Hematopoietic multipotent progenitor cell (in vitro differentiated cells): ENCODE data around the gene RHOT1. TPM values are rescaled to one million over a fixed set of nuclear protein-coding genes. Genes with fewer than 3 reads are reported as not detected.
"Not testable (repeated sequence)": the region's sequence is repeated elsewhere in the genome, so short reads cannot be mapped to it uniquely, and the experiment has no call there.

ENCODE experiments used
- DNase-seq, 3 donors: peaks; one replicate each; pipeline ENCODE4 v3.0.0-alpha.2; 2011 to 2015; ENCODE audit warnings: low read depth in 2 of 3, low spot score in 2 of 3
- total RNA-seq: library from RNA; depleted of rRNA; stranded (reverse); fragments of >200 nt; gene quantifications from one replicate; pipeline ENCODE4 v1.2.3, GENCODE V29; 2012

RHOT1 gene
- total RNA-seq, 1 donor: 26.9 TPM

- DNase-seq: no peak
These were observed 16.7 kb downstream of the RHOT1 start for GRCh38 chr17:32158870-32159585.

GRCh38 chr17:32159586-32160438 is 17.5 kb downstream of the RHOT1 start:
- no peak for DNase-seq

GRCh38 chr17:32160526-32160925 is 18.2 kb downstream of the RHOT1 start:
- DNase-seq: no peak

GRCh38 chr17:32161029-32161428 is 18.7 kb downstream of the RHOT1 start:
- no peak for DNase-seq

GRCh38 chr17:32161506-32162365 is 19.4 kb downstream of the RHOT1 start:
- DNase-seq: no peak

- no peak for DNase-seq
These were observed 32.6 kb downstream of the RHOT1 start for GRCh38 chr17:32174889-32175288.

- DNase-seq: not testable (repeated sequence)
These were observed 36.4 kb downstream of the RHOT1 start for GRCh38 chr17:32178679-32179078.

GRCh38 chr17:32179103-32179502 is 36.8 kb downstream of the RHOT1 start:
- DNase-seq: not testable (repeated sequence)

- DNase-seq: not testable (repeated sequence)
These were observed 37.2 kb downstream of the RHOT1 start for GRCh38 chr17:32179526-32179925.

- DNase-seq: not testable (repeated sequence)
These were observed 38.0 kb downstream of the RHOT1 start for GRCh38 chr17:32180262-32180661.

- no peak for DNase-seq
These were observed 43.6 kb downstream of the RHOT1 start for GRCh38 chr17:32185875-32186274.

GRCh38 chr17:32187271-32187670 is 45.0 kb downstream of the RHOT1 start:
- DNase-seq: no peak

GRCh38 chr17:32189343-32189742 is 47.0 kb downstream of the RHOT1 start:
- no peak for DNase-seq

- DNase-seq: no peak
These were observed 49.0 kb downstream of the RHOT1 start for GRCh38 chr17:32191306-32191705.

- DNase-seq: no peak
These were observed 50.1 kb downstream of the RHOT1 start for GRCh38 chr17:32192379-32192778.

- no peak for DNase-seq
These were observed 55.7 kb downstream of the RHOT1 start for GRCh38 chr17:32197987-32198386.

GRCh38 chr17:32206861-32207260 is 64.6 kb downstream of the RHOT1 start:
- no peak for DNase-seq

- no peak for DNase-seq
These were observed 66.1 kb downstream of the RHOT1 start for GRCh38 chr17:32208436-32208835.

- no peak for DNase-seq
These were observed 67.3 kb downstream of the RHOT1 start for GRCh38 chr17:32209608-32210007.

GRCh38 chr17:32211671-32212070 is 69.4 kb downstream of the RHOT1 start:
- no peak for DNase-seq

GRCh38 chr17:32215696-32216095 is 73.4 kb downstream of the RHOT1 start:
- DNase-seq: no peak
